ENCODE data around the gene MKS1.

GRCh38 chr17:58187675-58188074 is 31.4 kb downstream of the MKS1 start:
- TF ChIP-seq EZH2phosphoT487 (IDR thresholded peaks at IDR 0.05; ENCODE audit: borderline replicate concordance) = no peak
- TF ChIP-seq, protein P1, sequence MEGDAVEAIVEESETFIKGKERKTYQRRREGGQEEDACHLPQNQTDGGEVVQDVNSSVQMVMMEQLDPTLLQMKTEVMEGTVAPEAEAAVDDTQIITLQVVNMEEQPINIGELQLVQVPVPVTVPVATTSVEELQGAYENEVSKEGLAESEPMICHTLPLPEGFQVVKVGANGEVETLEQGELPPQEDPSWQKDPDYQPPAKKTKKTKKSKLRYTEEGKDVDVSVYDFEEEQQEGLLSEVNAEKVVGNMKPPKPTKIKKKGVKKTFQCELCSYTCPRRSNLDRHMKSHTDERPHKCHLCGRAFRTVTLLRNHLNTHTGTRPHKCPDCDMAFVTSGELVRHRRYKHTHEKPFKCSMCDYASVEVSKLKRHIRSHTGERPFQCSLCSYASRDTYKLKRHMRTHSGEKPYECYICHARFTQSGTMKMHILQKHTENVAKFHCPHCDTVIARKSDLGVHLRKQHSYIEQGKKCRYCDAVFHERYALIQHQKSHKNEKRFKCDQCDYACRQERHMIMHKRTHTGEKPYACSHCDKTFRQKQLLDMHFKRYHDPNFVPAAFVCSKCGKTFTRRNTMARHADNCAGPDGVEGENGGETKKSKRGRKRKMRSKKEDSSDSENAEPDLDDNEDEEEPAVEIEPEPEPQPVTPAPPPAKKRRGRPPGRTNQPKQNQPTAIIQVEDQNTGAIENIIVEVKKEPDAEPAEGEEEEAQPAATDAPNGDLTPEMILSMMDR (conservative IDR thresholded peaks at IDR 0.05; ENCODE audit: low read length) = no peak
